ENCODE data around the gene LRRC52. TPM values are rescaled to one million over a fixed set of nuclear protein-coding genes. Genes with fewer than 3 reads are reported as not detected.

Gene LRRC52
- total and polyA plus RNA-seq, 2 of the 8 experiments (the other 6 are each of a cell fraction or from before 2014, with no cell fraction given), result 0.05 TPM; not detected in 1

GRCh38 chr1:165501330-165501969 is 42.4 kb upstream of the LRRC52 start:
- Histone ChIP-seq H4K20me1 (replicated peaks in 1 of 2; ENCODE audit: control insufficient read depth in 1 of 2, insufficient read depth in 2 of 2, low read length in 2 of 2) (no peaks in the 10 kb centered on the region), H3K4me2 (ENCODE audit: insufficient read depth in 1 of 2, low read depth in 2 of 2, low read length in 2 of 2) (no peak overlapping the region), H4K91ac (replicated peaks; ENCODE audit: insufficient read length, low read length) (no peak overlapping the region), H3K27ac (ENCODE audit: low read depth, low read length) (no peak overlapping the region), H2BK12ac (ENCODE audit: low read depth, low read length) (no peak overlapping the region), H3K36me3 (ENCODE audit: control insufficient read depth in 2 of 4, insufficient read depth in 4 of 4, low read length in 3 of 4) (no peaks in the 10 kb centered on the region), H2BK120ac (replicated peaks; ENCODE audit: low read depth, low read length) (no peak overlapping the region), H2AFZ (ENCODE audit: low read length) (no peak overlapping the region), H2BK20ac (ENCODE audit: low read length) (no peak overlapping the region), H3K9me3 (ENCODE audit: insufficient read depth in 2 of 2, low read depth in 1 of 2, low read length in 1 of 2) (no peaks in the 10 kb centered on the region), H3K27me3 (replicated peaks in 1 of 4; ENCODE audit: control insufficient read depth in 3 of 4, extremely low read depth in 1 of 4, insufficient read depth in 3 of 4, low read length in 3 of 4) (peaks cover 0 to 1% (median 0%) of the 10 kb centered on the region in 4 experiments; a peak in 1 of 7 replicates), H2BK15ac (ENCODE audit: low read length) (no peak overlapping the region), H3K9ac (replicated peaks in 1 of 4; ENCODE audit: extremely low read depth in 1 of 4, low read depth in 3 of 4, low read length in 3 of 4) (no peak overlapping the region), H3K23ac (ENCODE audit: insufficient read length) (no peak overlapping the region), H3K14ac (ENCODE audit: insufficient read length) (no peak overlapping the region), H3K56ac (replicated peaks; ENCODE audit: insufficient read length, low read depth, low read length) (no peak overlapping the region), H4K8ac (ENCODE audit: extremely low read depth, insufficient read depth, low read length) (no peak overlapping the region), H3K4ac (replicated peaks; ENCODE audit: insufficient read length, low read depth, low read length) (no peak overlapping the region), H3K23me2 (ENCODE audit: low read depth, low read length) (no peaks in the 10 kb centered on the region), H4K5ac (ENCODE audit: insufficient read length, low read depth, low read length) (no peak overlapping the region), H3K79me1 (ENCODE audit: low read depth, low read length) (no peaks in the 10 kb centered on the region), H2BK5ac (ENCODE audit: low read depth, low read length) (no peak overlapping the region), H3K79me2 (ENCODE audit: control insufficient read depth in 1 of 2, insufficient read depth in 2 of 2, low read length in 2 of 2) (no peaks in the 10 kb centered on the region), H2AK5ac (ENCODE audit: low read depth, low read length) (no peak overlapping the region), H3K4me1 (replicated peaks in 1 of 4; ENCODE audit: control insufficient read depth in 3 of 4, insufficient read depth in 4 of 4, low read length in 3 of 4) (no peaks in the 10 kb centered on the region), H3K4me3 (ENCODE audit: extremely low read depth in 1 of 4, insufficient read depth in 2 of 4, low read depth in 3 of 4, low read length in 4 of 4) (no peak overlapping the region), H3K18ac (ENCODE audit: extremely low read depth, low read length) (no peak overlapping the region)
- DNase-seq (ENCODE audit: low read depth in 1 of 2, low spot score in 2 of 2) (no peak), FAIRE-seq (no peak)
- TF ChIP-seq GTF2F1 (IDR thresholded peaks at IDR 0.05; ENCODE audit: borderline replicate concordance, low read depth, low read length) (no peak), CEBPB (IDR thresholded peaks at IDR 0.05; ENCODE audit: low read depth, low read length) (peak; percentile 67; the same call in 1 of the 2 replicates)
- CTCF ChIA-PET (ENCODE audit: partially characterized antibody), result no interaction called here
- WGBS, 2 experiments (ENCODE audit: extremely low coverage in 1 of 2, insufficient coverage in 1 of 2, insufficient read length in 1 of 2, insufficient replicate concordance in 2 of 2, low coverage in 1 of 2, low lambda C conversion rate in 2 of 2, missing lambda C conversion rate in 1 of 2), result 88% methylated on average over 7 of the region's 7 CpGs; no CpG with 5 or more reads in 1 of the 2 experiments
- POLR2A ChIA-PET (ENCODE audit: partially characterized antibody), result no interaction called here
